Gastroesophageal sphincter (tissue), 4 donors: ENCODE measurements around the gene ADAMTSL2. TPM values are rescaled to one million over a fixed set of nuclear protein-coding genes. Genes with fewer than 3 reads are reported as not detected.

ENCODE experiments used
- ATAC-seq: fragments of 150-250 bp; one replicate; pipeline ENCODE4 v1.9.1; 2016; ENCODE audit warnings: mild to moderate bottlenecking, moderate library complexity
- H3K27ac ChIP-seq, 4 donors: fragments of 200-600 bp; sonication (generic) in 3 of 4; 1 replicate in 3 of 4; 2 replicates in 1 of 4; pipeline ENCODE4 v1.5.1; 2016 to 2019
- H3K27me3 ChIP-seq: fragments of 200-600 bp; sonication (generic); one replicate; pipeline ENCODE4 v1.5.1; 2019
- H3K36me3 ChIP-seq, 2 donors: fragments of 200-600 bp; sonication (generic); one replicate each; pipeline ENCODE4 v1.5.1; 2019; ENCODE audit warnings: control low read depth in 1 of 2
- H3K4me1 ChIP-seq, 3 donors: fragments of 200-600 bp; sonication (generic); 1 replicate in 2 of 3; 2 replicates in 1 of 3; pipeline ENCODE4 v1.5.1; 2016 to 2019; ENCODE audit warnings: control low read depth in 2 of 3
- H3K4me3 ChIP-seq, 2 donors: fragments of 200-600 bp; sonication (generic); one replicate each; pipeline ENCODE4 v1.5.1; 2019; ENCODE audit warnings: mild to moderate bottlenecking in 1 of 2, moderate library complexity in 1 of 2
- H3K9me3 ChIP-seq, 3 donors: fragments of 200-600 bp; sonication (generic); one replicate each; pipeline ENCODE4 v1.5.1; 2017 to 2019; ENCODE audit warnings: control low read depth in 2 of 3
- EP300 ChIP-seq: sonication (generic); formaldehyde crosslinking; IDR thresholded peaks from one replicate; pipeline ENCODE4 v1.6.1; 2017; ENCODE audit warnings: antibody characterized with exemption, mild to moderate bottlenecking
- POLR2A ChIP-seq, 2 donors: fragments of 450-650 bp; IDR thresholded peaks; one replicate each; pipeline ENCODE4 v1.6.1; 2017; ENCODE audit warnings: antibody characterized with exemption in 2 of 2, mild to moderate bottlenecking in 2 of 2, moderate library complexity in 1 of 2
- POLR2AphosphoS5 ChIP-seq: sonication (generic); formaldehyde crosslinking; IDR thresholded peaks from one replicate; pipeline ENCODE4 v1.6.1; 2017; ENCODE audit warnings: antibody characterized with exemption
- WGBS, 2 donors: methylation state at CpG; one replicate each; pipeline ENCODE4 v1.1.5; 2018; ENCODE audit warnings: low coverage in 1 of 2; 5-methylcytosine and 5-hydroxymethylcytosine counted together
- total RNA-seq, 4 donors: library from RNA; depleted of rRNA; stranded (reverse); fragments of >200 nt; gene quantifications; one replicate each; pipeline ENCODE4 v1.1.0, GENCODE V29; 2016
- TF ChIP-seq, protein P1 (sequence below), 4 experiments: fragments of 200-600 bp in 2 of 4; fragments of 450-650 bp in 2 of 4; sonication (generic) in 1 of 4; IDR thresholded peaks; one replicate each; pipeline ENCODE4 v1.5.1; 2017 to 2019; ENCODE audit warnings: antibody characterized with exemption in 4 of 4, mild to moderate bottlenecking in 2 of 4, moderate library complexity in 2 of 4

ADAMTSL2 gene
- total RNA-seq, 4 donors from 2014 or later = 2.0 to 5.8 (median 3.1) TPM

DNA sequence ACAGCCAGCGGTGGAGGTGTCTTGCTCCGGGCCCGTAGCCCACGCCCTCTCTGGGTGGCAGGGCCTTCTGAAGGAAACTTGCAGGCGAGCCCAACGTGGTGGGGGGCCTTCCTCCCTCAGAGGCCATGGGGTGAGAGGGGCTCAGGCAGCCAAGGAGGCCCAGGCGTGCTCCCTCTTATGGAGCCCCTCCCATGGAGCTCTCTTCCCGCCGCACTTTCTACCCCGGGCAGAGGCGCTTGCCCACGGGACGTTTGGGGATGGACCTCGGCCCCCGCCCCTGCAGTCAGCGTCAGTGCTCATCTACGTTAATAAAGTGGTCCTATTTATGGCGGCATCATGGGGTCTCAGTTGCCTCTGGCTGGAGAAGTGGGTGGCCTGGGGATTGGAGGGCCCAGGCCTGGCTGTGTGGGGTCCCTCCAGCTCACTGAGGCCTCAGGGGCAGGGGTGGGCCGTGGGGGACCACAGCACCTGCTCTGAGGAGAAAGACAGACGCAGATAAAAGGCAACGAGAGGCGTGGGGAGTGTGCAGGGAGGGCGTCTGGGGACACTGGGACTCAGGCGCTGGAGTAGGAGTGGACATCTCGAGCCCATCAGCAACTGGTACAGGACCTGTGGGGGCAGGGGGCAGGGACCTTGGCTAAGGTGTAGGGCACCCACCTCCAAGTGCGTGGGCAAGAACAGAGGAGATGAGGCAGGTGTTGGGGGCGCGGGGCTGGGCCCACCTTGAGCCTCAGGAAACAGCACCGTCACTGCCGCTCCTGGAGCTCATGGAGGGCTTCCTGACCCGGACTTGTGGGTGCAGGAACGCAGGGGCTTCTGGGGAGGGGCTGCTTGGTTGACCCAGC is 40.9 kb downstream of the ADAMTSL2 start:
- Histone ChIP-seq H3K4me3 (no peak overlapping the region), H3K4me1 (peaks cover 0 to 24% (median 11%) of the 10 kb centered on the region in 3 donors), H3K27ac (no peak overlapping the region), H3K27me3 (peaks cover 33% of the 10 kb centered on the region), H3K9me3 (no peaks in the 10 kb centered on the region), H3K36me3 (no peaks in the 10 kb centered on the region)
- TF ChIP-seq POLR2AphosphoS5 (no peak), POLR2A (IDR thresholded peaks at IDR 0.05) (no peak), EP300 (no peak)
- TF ChIP-seq, protein P1, sequence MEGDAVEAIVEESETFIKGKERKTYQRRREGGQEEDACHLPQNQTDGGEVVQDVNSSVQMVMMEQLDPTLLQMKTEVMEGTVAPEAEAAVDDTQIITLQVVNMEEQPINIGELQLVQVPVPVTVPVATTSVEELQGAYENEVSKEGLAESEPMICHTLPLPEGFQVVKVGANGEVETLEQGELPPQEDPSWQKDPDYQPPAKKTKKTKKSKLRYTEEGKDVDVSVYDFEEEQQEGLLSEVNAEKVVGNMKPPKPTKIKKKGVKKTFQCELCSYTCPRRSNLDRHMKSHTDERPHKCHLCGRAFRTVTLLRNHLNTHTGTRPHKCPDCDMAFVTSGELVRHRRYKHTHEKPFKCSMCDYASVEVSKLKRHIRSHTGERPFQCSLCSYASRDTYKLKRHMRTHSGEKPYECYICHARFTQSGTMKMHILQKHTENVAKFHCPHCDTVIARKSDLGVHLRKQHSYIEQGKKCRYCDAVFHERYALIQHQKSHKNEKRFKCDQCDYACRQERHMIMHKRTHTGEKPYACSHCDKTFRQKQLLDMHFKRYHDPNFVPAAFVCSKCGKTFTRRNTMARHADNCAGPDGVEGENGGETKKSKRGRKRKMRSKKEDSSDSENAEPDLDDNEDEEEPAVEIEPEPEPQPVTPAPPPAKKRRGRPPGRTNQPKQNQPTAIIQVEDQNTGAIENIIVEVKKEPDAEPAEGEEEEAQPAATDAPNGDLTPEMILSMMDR (IDR thresholded peaks at IDR 0.05) = no peak
- 96 to 100% methylated on average over 1 to 9 of the region's 32 CpGs for WGBS, 2 donors
- no peak for ATAC-seq

DNA sequence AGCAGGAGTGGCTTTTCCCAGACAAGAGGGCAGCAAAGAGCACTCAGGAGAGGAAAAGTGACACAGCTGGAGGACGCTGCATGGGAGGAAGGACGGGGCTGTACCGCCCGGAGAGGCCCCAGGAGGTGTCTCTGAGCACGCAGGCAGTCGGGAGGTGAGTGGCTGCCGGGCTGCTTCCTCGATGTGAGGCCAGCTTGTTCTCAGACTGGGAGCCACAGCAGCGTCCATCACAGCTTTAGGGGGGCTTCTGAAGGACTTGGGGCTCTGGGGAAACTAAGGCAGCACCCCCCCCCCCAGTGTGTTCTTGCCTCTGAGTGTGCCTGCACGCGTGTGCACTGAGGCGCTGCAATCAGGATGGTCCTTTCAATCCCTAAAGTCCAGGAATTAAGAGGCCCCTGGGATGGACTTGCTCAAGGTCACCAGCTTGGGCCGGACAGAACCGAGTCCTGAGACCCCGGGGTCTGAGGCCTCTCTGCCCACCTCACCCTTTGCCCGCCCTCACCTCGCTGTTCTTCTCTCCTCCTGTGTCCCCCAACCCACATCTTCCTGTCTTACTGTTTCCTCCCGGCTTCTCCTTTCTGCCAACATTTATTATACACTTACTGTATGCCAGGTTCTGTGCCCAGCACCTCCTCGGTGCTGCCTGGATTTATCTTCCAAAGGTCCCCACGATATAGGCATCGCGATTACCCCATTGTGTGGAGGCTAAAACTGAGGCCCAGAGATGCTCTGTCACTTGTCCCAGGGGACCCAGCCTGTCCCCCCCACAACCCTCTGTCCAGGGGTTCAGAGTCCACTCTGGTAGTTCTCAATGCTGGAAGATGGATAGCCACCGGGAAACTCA is 41.7 kb downstream of the ADAMTSL2 start:
- peaks cover 33% of the 10 kb centered on the region for H3K27me3 ChIP-seq
- peak overlapping the region in 1 of 2 donors; percentile 14 for H3K4me3 ChIP-seq
- TF ChIP-seq, protein P1 (IDR thresholded peaks at IDR 0.05) = no peak
- TF ChIP-seq EP300 = no peak
- TF ChIP-seq POLR2A (IDR thresholded peaks at IDR 0.05) = no peak
- TF ChIP-seq POLR2AphosphoS5 = no peak
- H3K27ac ChIP-seq = no peak overlapping the region
- H3K9me3 ChIP-seq = no peaks in the 10 kb centered on the region
- WGBS, 2 donors = 85 to 86% methylated on average over 4 to 10 of the region's 23 CpGs
- no peak for ATAC-seq
- no peaks in the 10 kb centered on the region for H3K36me3 ChIP-seq
- peaks cover 0 to 24% (median 11%) of the 10 kb centered on the region in 3 donors for H3K4me1 ChIP-seq

DNA sequence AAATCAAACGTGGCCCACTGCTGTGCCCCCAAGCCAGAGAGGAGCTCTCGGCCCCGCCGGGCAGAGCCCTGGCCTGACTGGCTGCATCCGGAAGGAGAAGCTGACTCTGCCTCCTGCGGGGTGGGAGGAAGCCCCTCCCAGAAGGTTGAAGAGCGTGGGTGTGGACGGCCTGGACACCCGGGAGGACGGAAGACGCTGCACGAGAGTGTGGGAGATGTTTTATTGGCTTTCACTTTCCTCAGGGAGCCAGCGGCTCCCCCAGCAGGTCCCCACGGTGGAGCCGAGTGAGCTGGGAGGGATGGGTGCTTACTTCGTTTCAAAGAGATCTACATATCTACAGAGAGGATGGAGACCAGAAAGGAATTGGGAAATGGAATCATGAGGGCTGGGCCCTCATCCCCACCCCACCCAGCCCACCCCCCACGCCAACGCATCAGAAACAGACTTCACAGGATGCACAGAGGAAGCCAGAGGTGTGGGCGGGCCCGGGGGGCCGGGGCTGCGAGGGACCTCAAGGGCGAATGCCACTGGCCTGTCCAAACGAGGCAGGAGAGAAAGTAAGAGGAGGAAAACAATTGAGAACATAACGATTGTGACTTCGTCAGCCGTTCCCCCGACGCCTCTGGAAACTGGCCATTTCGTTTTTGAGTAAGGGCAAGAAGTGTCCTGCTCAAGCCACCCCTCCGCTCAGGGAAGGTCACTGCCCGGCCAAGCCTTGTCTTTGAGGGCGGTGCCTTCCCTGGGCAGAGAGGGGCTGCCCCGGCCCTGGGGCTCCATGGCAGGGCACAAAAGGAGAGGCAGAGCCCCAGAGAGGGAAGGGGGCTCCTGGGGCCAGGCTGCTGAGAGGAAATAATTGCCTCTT is 42.6 kb downstream of the ADAMTSL2 start:
- H3K27ac ChIP-seq = no peak overlapping the region
- 69% methylated on average over 3 of the region's 34 CpGs; no CpG with 5 or more reads in 1 of the 2 donors for WGBS, 2 donors
- peak overlapping the region in 1 of 2 donors; percentile 14 for H3K4me3 ChIP-seq
- peaks cover 0 to 19% (median 11%) of the 10 kb centered on the region in 3 donors for H3K4me1 ChIP-seq
- H3K36me3 ChIP-seq = no peaks in the 10 kb centered on the region
- no peak for ATAC-seq
- no peaks in the 10 kb centered on the region for H3K9me3 ChIP-seq
- H3K27me3 ChIP-seq = peaks cover 33% of the 10 kb centered on the region
- TF ChIP-seq EP300 = no peak
- no peak for TF ChIP-seq POLR2A (IDR thresholded peaks at IDR 0.05)
- TF ChIP-seq, protein P1 (IDR thresholded peaks at IDR 0.05) = no peak
- TF ChIP-seq POLR2AphosphoS5 = no peak

DNA sequence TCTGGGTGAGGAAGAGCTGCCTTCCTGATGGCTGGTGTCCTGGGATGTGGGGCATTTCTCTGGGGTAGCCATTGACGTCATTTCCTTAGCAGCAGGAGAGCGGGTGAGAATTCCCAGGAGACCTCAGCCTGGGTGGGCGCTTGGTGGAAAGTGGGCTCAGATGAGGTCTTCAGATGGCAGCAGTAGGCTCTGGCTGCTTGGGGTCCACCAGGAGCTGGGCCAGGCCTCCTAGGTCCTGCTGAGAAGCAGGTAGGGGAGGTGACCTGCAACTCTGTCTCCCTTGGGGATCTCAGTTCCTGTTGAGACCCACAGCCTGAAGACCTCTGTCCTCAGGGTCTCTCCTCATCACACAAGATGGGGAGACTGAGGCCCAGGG is 43.2 kb downstream of the ADAMTSL2 start:
- no peak overlapping the region for H3K27ac ChIP-seq
- peaks cover 0 to 13% (median 7%) of the 10 kb centered on the region in 3 donors for H3K4me1 ChIP-seq
- ATAC-seq = no peak
- WGBS, 2 donors = 100% methylated on average over 1 of the region's 3 CpGs; no CpG with 5 or more reads in 1 of the 2 donors
- TF ChIP-seq POLR2A (IDR thresholded peaks at IDR 0.05) = no peak
- TF ChIP-seq, protein P1 (IDR thresholded peaks at IDR 0.05) = no peak
- TF ChIP-seq EP300 = no peak
- TF ChIP-seq POLR2AphosphoS5 = no peak
- no peak overlapping the region for H3K4me3 ChIP-seq
- H3K9me3 ChIP-seq = no peaks in the 10 kb centered on the region
- H3K27me3 ChIP-seq = peaks cover 33% of the 10 kb centered on the region
- H3K36me3 ChIP-seq = no peaks in the 10 kb centered on the region
